Neuronal stem cell (in vitro differentiated cells): ENCODE measurements around the gene STAG1.

Experiments used
- DNase-seq: peaks from one replicate; pipeline ENCODE4 v3.0.0-alpha.2; 2013; ENCODE audit warnings: low spot score
- H2AFZ ChIP-seq: one replicate; pipeline ENCODE4 v1.6.1; 2013; ENCODE audit warnings: mild to moderate bottlenecking, low read length, inconsistent platforms
- H2AK5ac ChIP-seq: 2 replicates; pipeline ENCODE4 v1.6.1; 2013; ENCODE audit warnings: low read depth, mild to moderate bottlenecking, inconsistent platforms, low read length, moderate library complexity, mixed read lengths
- H2BK120ac ChIP-seq: 2 replicates; pipeline ENCODE4 v1.6.1; 2013; ENCODE audit warnings: low read depth, mild to moderate bottlenecking, inconsistent platforms, low read length, moderate library complexity, mixed read lengths
- H2BK12ac ChIP-seq: one replicate; pipeline ENCODE4 v1.6.1; 2013; ENCODE audit warnings: low read length, inconsistent platforms
- H2BK15ac ChIP-seq: 2 replicates; pipeline ENCODE4 v1.6.1; 2013; ENCODE audit warnings: mild to moderate bottlenecking, low read length, inconsistent platforms, mixed read lengths
- H2BK5ac ChIP-seq: one replicate; pipeline ENCODE4 v1.6.1; 2013; ENCODE audit warnings: inconsistent platforms, mild to moderate bottlenecking, low read length, moderate library complexity
- H3K14ac ChIP-seq: one replicate; pipeline ENCODE4 v1.6.1; 2013; ENCODE audit warnings: low read length, inconsistent platforms
- H3K18ac ChIP-seq: 2 replicates; pipeline ENCODE4 v1.6.1; 2013; ENCODE audit warnings: low read length, inconsistent platforms
- H3K23ac ChIP-seq: 2 replicates; pipeline ENCODE4 v1.6.1; 2013; ENCODE audit warnings: low read depth, mild to moderate bottlenecking, mixed read lengths, low read length, inconsistent platforms; ENCODE audit not compliant: poor library complexity
- H3K27ac ChIP-seq: replicated peaks from 3 replicates; pipeline ENCODE4 v1.5.1; 2013; ENCODE audit warnings: low read length, inconsistent platforms
- H3K27me3 ChIP-seq, 3 experiments: 2 replicates each; pipeline ENCODE4 v1.6.1; 2013; ENCODE audit warnings: low read length in 3 of 3, mild to moderate bottlenecking in 2 of 3, inconsistent platforms in 1 of 3, low read depth in 1 of 3, mixed read lengths in 1 of 3, moderate library complexity in 1 of 3; ENCODE audit not compliant: control insufficient read depth in 3 of 3, insufficient read depth in 3 of 3
- H3K36me3 ChIP-seq, 2 donors: replicated peaks in 1 of 2; 2 replicates each; pipeline ENCODE4 v1.6.1; 2013; ENCODE audit warnings: low read length in 2 of 2; ENCODE audit not compliant: control insufficient read depth in 2 of 2, insufficient read depth in 2 of 2
- H3K4ac ChIP-seq: 2 replicates; pipeline ENCODE4 v1.6.1; 2013; ENCODE audit warnings: inconsistent platforms, mild to moderate bottlenecking, low read length, moderate library complexity
- H3K4me1 ChIP-seq, 2 donors: 1 replicate in 1 of 2; 2 replicates in 1 of 2; pipeline ENCODE4 v1.6.1; 2013; ENCODE audit warnings: low read length in 2 of 2, low read depth in 1 of 2; ENCODE audit not compliant: control insufficient read depth in 2 of 2, insufficient read depth in 1 of 2
- H3K4me2 ChIP-seq: one replicate; pipeline ENCODE4 v1.6.1; 2013; ENCODE audit warnings: mild to moderate bottlenecking, low read length, inconsistent platforms; ENCODE audit not compliant: insufficient read depth, poor library complexity, severe bottlenecking
- H3K4me3 ChIP-seq, 2 donors: 2 replicates each; pipeline ENCODE4 v1.5.1; 2013; ENCODE audit warnings: low read length in 2 of 2, mild to moderate bottlenecking in 2 of 2, inconsistent platforms in 1 of 2, moderate library complexity in 1 of 2
- H3K79me1 ChIP-seq: one replicate; pipeline ENCODE4 v1.6.1; 2013; ENCODE audit warnings: low read depth, mild to moderate bottlenecking, inconsistent platforms, low read length, moderate library complexity
- H3K9ac ChIP-seq: one replicate; pipeline ENCODE4 v1.6.1; 2013; ENCODE audit warnings: mild to moderate bottlenecking, low read depth, low read length, inconsistent platforms; ENCODE audit not compliant: poor library complexity
- H3K9me3 ChIP-seq, 2 donors: replicated peaks in 1 of 2; 2 replicates each; pipeline versions ENCODE3 to v1.6.1; 2013; ENCODE audit warnings: low read length in 2 of 2, mild to moderate bottlenecking in 2 of 2, inconsistent platforms in 1 of 2, low read depth in 1 of 2, mixed read lengths in 1 of 2, moderate library complexity in 1 of 2; ENCODE audit not compliant: control insufficient read depth in 2 of 2, insufficient read depth in 1 of 2
- H4K8ac ChIP-seq: one replicate; pipeline ENCODE4 v1.6.1; 2013; ENCODE audit warnings: low read depth, mild to moderate bottlenecking, inconsistent platforms, low read length, moderate library complexity
- H4K91ac ChIP-seq: one replicate; pipeline ENCODE4 v1.6.1; 2013; ENCODE audit warnings: low read length, low read depth, mild to moderate bottlenecking, inconsistent platforms; ENCODE audit not compliant: poor library complexity
- WGBS, 2 donors: extraction: QIAGEN DNeasy Blood & Tissue Kit; methylation state at CpG; one replicate each; pipeline ENCODE4 v1.1.7; 2013; ENCODE audit warnings: missing lambda C conversion rate in 2 of 2, mixed read lengths in 1 of 2; ENCODE audit not compliant: insufficient read length in 2 of 2, insufficient replicate concordance in 1 of 2; ENCODE audit errors: extremely low coverage in 2 of 2; 5-methylcytosine and 5-hydroxymethylcytosine counted together

STAG1 gene

GRCh38 chr3:136296960-136297359, 455.2 kb downstream of the STAG1 start:
- Histone ChIP-seq H3K23ac (no peak overlapping the region), H3K4me1 (no peaks in the 10 kb centered on the region), H3K4me3 (no peak overlapping the region), H3K9ac (no peak overlapping the region), H2BK15ac (no peak overlapping the region), H3K79me1 (peaks cover 5% of the 10 kb centered on the region), H4K91ac (no peak overlapping the region), H4K8ac (no peak overlapping the region), H3K27ac (no peak overlapping the region), H2AFZ (no peak overlapping the region), H3K36me3 (peaks cover 32 to 83% of the 10 kb centered on the region in 2 donors), H3K27me3 (peaks cover 0 to 3% (median 0%) of the 10 kb centered on the region in 3 experiments), H3K18ac (no peak overlapping the region), H2BK5ac (no peak overlapping the region), H3K4ac (no peak overlapping the region), H3K14ac (no peak overlapping the region), H2AK5ac (no peak overlapping the region), H3K9me3 (peaks cover 1 to 9% of the 10 kb centered on the region in 2 donors), H3K4me2 (no peak overlapping the region), H2BK120ac (no peak overlapping the region), H2BK12ac (no peak overlapping the region)
- DNase-seq, result no peak
- no CpG with 5 or more reads among the region's 5 CpGs for WGBS, 2 donors

DNA sequence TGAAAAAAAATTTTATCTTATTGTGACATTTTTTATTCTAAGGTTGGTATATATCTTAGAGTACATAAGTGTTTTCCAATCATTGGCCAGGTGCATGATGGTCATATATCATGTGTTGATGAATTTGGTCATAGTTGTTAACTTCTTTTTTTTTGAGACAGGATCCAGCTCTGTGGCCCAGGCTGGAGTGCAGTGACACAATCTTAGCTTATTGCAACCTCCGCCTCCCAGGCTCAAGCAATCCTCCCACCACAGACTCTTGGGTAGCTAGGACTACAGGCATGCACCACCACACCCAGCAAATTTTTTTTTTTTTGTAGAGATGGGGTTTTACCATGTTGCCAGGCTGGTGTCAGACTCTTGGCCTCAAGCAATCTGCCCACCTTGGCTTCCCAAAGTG, 458.0 kb downstream of the STAG1 start:
- Histone ChIP-seq H4K91ac (no peak overlapping the region), H3K27ac (no peak overlapping the region), H3K18ac (no peak overlapping the region), H4K8ac (no peak overlapping the region), H3K14ac (no peak overlapping the region), H3K23ac (no peak overlapping the region), H3K4me1 (no peaks in the 10 kb centered on the region), H2BK120ac (no peak overlapping the region), H2BK12ac (no peak overlapping the region), H3K4ac (no peak overlapping the region), H2AK5ac (no peak overlapping the region), H3K79me1 (peaks cover 4% of the 10 kb centered on the region), H3K9me3 (peaks cover 0 to 16% of the 10 kb centered on the region in 2 donors), H3K4me3 (no peak overlapping the region), H2AFZ (no peak overlapping the region), H3K36me3 (peaks cover 18 to 69% of the 10 kb centered on the region in 2 donors), H3K27me3 (peaks cover 0 to 3% (median 0%) of the 10 kb centered on the region in 3 experiments), H2BK15ac (no peak overlapping the region), H3K4me2 (no peak overlapping the region), H2BK5ac (no peak overlapping the region), H3K9ac (no peak overlapping the region)
- DNase-seq, result no peak
- no CpG with 5 or more reads among the region's 1 CpG for WGBS, 2 donors

DNA sequence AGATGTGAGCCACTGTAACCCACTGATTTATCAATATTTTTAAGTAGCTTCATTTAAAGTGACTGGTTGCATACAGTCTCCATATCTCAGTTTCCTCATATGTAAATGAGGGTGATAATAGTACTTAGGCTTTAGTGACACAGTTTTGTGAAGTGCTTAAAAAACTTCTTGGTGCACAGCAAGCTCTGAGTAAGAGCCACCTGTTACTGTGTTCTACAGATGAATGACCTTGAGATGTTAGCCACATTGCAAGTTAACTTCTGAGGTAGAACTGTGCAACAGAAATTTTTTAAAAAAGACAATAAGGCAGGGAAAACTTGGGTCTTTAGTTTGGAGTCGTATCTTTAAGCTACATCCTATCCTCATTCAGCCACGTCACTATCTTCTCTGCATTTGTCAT, 458.9 kb downstream of the STAG1 start:
- H3K14ac ChIP-seq, result no peak overlapping the region
- DNase-seq, result no peak
- no peak overlapping the region for H2BK5ac ChIP-seq
- H4K8ac ChIP-seq, result no peak overlapping the region
- H3K4ac ChIP-seq, result no peak overlapping the region
- H2AK5ac ChIP-seq, result no peak overlapping the region
- H3K4me1 ChIP-seq, result no peaks in the 10 kb centered on the region
- H3K79me1 ChIP-seq, result peaks cover 4% of the 10 kb centered on the region
- H3K18ac ChIP-seq, result no peak overlapping the region
- H2BK15ac ChIP-seq, result no peak overlapping the region
- H3K9me3 ChIP-seq, result peaks cover 0 to 16% of the 10 kb centered on the region in 2 donors
- no peak overlapping the region for H2BK12ac ChIP-seq
- WGBS, 2 donors, result no CpG with 5 or more reads among the region's 2 CpGs
- H3K4me2 ChIP-seq, result no peak overlapping the region
- H3K27me3 ChIP-seq, result peaks cover 0 to 3% (median 0%) of the 10 kb centered on the region in 3 experiments
- H2BK120ac ChIP-seq, result no peak overlapping the region
- H3K9ac ChIP-seq, result no peak overlapping the region
- H4K91ac ChIP-seq, result no peak overlapping the region
- no peak overlapping the region for H2AFZ ChIP-seq
- peaks cover 14 to 60% of the 10 kb centered on the region in 2 donors for H3K36me3 ChIP-seq
- no peak overlapping the region for H3K27ac ChIP-seq
- H3K23ac ChIP-seq, result no peak overlapping the region
- no peak overlapping the region for H3K4me3 ChIP-seq

DNA sequence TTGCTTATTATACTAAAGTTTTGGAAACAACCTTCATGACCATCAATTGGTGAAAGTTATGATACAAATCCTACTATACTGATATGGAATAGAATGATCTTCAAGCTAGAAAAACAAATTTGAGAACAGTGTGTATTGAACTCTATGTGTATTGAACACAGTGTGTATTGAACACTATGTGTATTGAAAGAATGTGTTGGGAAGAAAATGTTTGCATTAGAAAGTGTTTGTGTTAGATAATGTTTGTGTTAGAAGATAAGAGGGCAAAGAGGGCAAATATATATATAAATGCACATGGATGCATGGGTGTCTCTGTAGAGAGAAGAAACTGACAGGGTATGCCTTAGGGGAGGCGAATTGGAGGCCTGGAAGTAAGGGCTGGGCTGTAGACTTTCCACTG, 459.7 kb downstream of the STAG1 start:
- Histone ChIP-seq H3K79me1 (peaks cover 2% of the 10 kb centered on the region), H3K27ac (no peak overlapping the region), H3K4ac (no peak overlapping the region), H3K4me2 (no peak overlapping the region), H2BK120ac (no peak overlapping the region), H3K36me3 (peaks cover 9 to 60% of the 10 kb centered on the region in 2 donors), H2AFZ (no peak overlapping the region), H3K9ac (no peak overlapping the region), H2AK5ac (no peak overlapping the region), H2BK15ac (no peak overlapping the region), H2BK5ac (no peak overlapping the region), H3K4me3 (no peak overlapping the region), H4K8ac (no peak overlapping the region), H3K9me3 (peaks cover 0 to 16% of the 10 kb centered on the region in 2 donors), H4K91ac (no peak overlapping the region), H3K14ac (no peak overlapping the region), H3K27me3 (peaks cover 0 to 3% (median 0%) of the 10 kb centered on the region in 3 experiments), H3K4me1 (no peaks in the 10 kb centered on the region), H3K18ac (no peak overlapping the region), H3K23ac (no peak overlapping the region), H2BK12ac (no peak overlapping the region)
- no peak for DNase-seq
- WGBS, 2 donors, result no CpG with 5 or more reads among the region's 1 CpG
